ENCODE results near the gene SENP8. TPM values are rescaled to one million over a fixed set of nuclear protein-coding genes. Genes with fewer than 3 reads are reported as not detected.
A peak's percentile ranks its signal among the peaks of the same experiment; 100 is the strongest.

Gene SENP8
- total and polyA plus RNA-seq, 2 of the 8 experiments (the other 6 are each of a cell fraction or from before 2014, with no cell fraction given): 4.1 to 6.0 TPM

GRCh38 chr15:72161361-72162132 lies 43.3 kb downstream of the SENP8 start:
- Histone ChIP-seq H3K9ac (replicated peaks in 1 of 4; ENCODE audit: extremely low read depth in 1 of 4, low read depth in 3 of 4, low read length in 3 of 4) (no peak overlapping the region), H2BK120ac (replicated peaks; ENCODE audit: low read depth, low read length) (no peak overlapping the region), H2BK15ac (ENCODE audit: low read length) (no peak overlapping the region), H3K4me2 (ENCODE audit: insufficient read depth in 1 of 2, low read depth in 2 of 2, low read length in 2 of 2) (no peak overlapping the region), H2AK5ac (ENCODE audit: low read depth, low read length) (no peak overlapping the region), H2AFZ (ENCODE audit: low read length) (no peak overlapping the region), H3K4me3 (ENCODE audit: extremely low read depth in 1 of 4, insufficient read depth in 2 of 4, low read depth in 3 of 4, low read length in 4 of 4) (no peak overlapping the region), H4K5ac (ENCODE audit: insufficient read length, low read depth, low read length) (no peak overlapping the region), H3K27me3 (replicated peaks in 1 of 4; ENCODE audit: control insufficient read depth in 3 of 4, extremely low read depth in 1 of 4, insufficient read depth in 3 of 4, low read length in 3 of 4) (no peaks in the 10 kb centered on the region), H3K79me1 (ENCODE audit: low read depth, low read length) (no peaks in the 10 kb centered on the region), H4K91ac (replicated peaks; ENCODE audit: insufficient read length, low read length) (no peak overlapping the region), H3K18ac (ENCODE audit: extremely low read depth, low read length) (no peak overlapping the region), H3K9me3 (ENCODE audit: insufficient read depth in 2 of 2, low read depth in 1 of 2, low read length in 1 of 2) (no peaks in the 10 kb centered on the region), H4K20me1 (replicated peaks in 1 of 2; ENCODE audit: control insufficient read depth in 1 of 2, insufficient read depth in 2 of 2, low read length in 2 of 2) (no peaks in the 10 kb centered on the region), H2BK20ac (ENCODE audit: low read length) (no peak overlapping the region), H3K4ac (replicated peaks; ENCODE audit: insufficient read length, low read depth, low read length) (no peak overlapping the region), H4K8ac (ENCODE audit: extremely low read depth, insufficient read depth, low read length) (no peak overlapping the region), H3K23ac (ENCODE audit: insufficient read length) (no peak overlapping the region), H2BK5ac (ENCODE audit: low read depth, low read length) (no peak overlapping the region), H3K36me3 (ENCODE audit: control insufficient read depth in 2 of 4, insufficient read depth in 4 of 4, low read length in 3 of 4) (no peaks in the 10 kb centered on the region), H3K27ac (ENCODE audit: low read depth, low read length) (no peak overlapping the region), H3K14ac (ENCODE audit: insufficient read length) (no peak overlapping the region), H3K23me2 (ENCODE audit: low read depth, low read length) (no peaks in the 10 kb centered on the region; the same call in 1 of the 2 replicates), H3K79me2 (ENCODE audit: control insufficient read depth in 1 of 2, insufficient read depth in 2 of 2, low read length in 2 of 2) (no peaks in the 10 kb centered on the region), H2BK12ac (ENCODE audit: low read depth, low read length) (no peak overlapping the region), H3K56ac (replicated peaks; ENCODE audit: insufficient read length, low read depth, low read length) (no peak overlapping the region), H3K4me1 (replicated peaks in 1 of 4; ENCODE audit: control insufficient read depth in 3 of 4, insufficient read depth in 4 of 4, low read length in 3 of 4) (no peaks in the 10 kb centered on the region)
- WGBS, 2 experiments (ENCODE audit: extremely low coverage in 1 of 2, insufficient coverage in 1 of 2, insufficient read length in 1 of 2, insufficient replicate concordance in 2 of 2, low coverage in 1 of 2, low lambda C conversion rate in 2 of 2, missing lambda C conversion rate in 1 of 2): 89% methylated on average over 7 of the region's 7 CpGs; no CpG with 5 or more reads in 1 of the 2 experiments
- ChIA-PET POLR2A (ENCODE audit: partially characterized antibody) (no interaction called here), CTCF (ENCODE audit: partially characterized antibody) (interaction anchor here (0.6 to 2.8 kb wide), 6 partner anchors 8 to 1442 kb away, joined by 3 to 8 read pairs (median 4); no protein-coding TSS in a partner anchor)
- DNase-seq (ENCODE audit: low read depth in 1 of 2, low spot score in 2 of 2) (peak in 1 of 2 experiments; percentile 39), FAIRE-seq (no peak)
- TF ChIP-seq TCF12 (IDR thresholded peaks at IDR 0.05; ENCODE audit: low read depth, low read length): no peak
- TF ChIP-seq KDM1A (IDR thresholded peaks at IDR 0.05; ENCODE audit: borderline replicate concordance, low read length): no peak
- no peak for TF ChIP-seq JUND (IDR thresholded peaks at IDR 0.05; ENCODE audit: low read length)
- TF ChIP-seq SUZ12 (IDR thresholded peaks at IDR 0.05; ENCODE audit: low read length): no peak
- TF ChIP-seq ZNF274 (IDR thresholded peaks at IDR 0.05; ENCODE audit: borderline replicate concordance, extremely low read depth, low read length): no peak
- no peak for TF ChIP-seq TAF1 (IDR thresholded peaks at IDR 0.05; ENCODE audit: low read depth, low read length)
- no peak for TF ChIP-seq BACH1 (IDR thresholded peaks at IDR 0.05; ENCODE audit: low read length)
- TF ChIP-seq GTF2F1 (IDR thresholded peaks at IDR 0.05; ENCODE audit: borderline replicate concordance, low read depth, low read length): no peak
- TF ChIP-seq EZH2 (IDR thresholded peaks at IDR 0.05; ENCODE audit: low read depth, low read length, severe bottlenecking): no peak
- TF ChIP-seq E2F6 (IDR thresholded peaks at IDR 0.05): no peak
- TF ChIP-seq KDM5A (IDR thresholded peaks at IDR 0.05; ENCODE audit: low read length): no peak
- no peak for TF ChIP-seq TEAD4 (IDR thresholded peaks at IDR 0.05; ENCODE audit: low read depth, low read length)
- no peak for TF ChIP-seq CHD2 (IDR thresholded peaks at IDR 0.05; ENCODE audit: low read length)
- no peak for TF ChIP-seq SP4 (IDR thresholded peaks at IDR 0.05; ENCODE audit: low read length)
